Stimulated activated CD8-positive, alpha-beta memory T cell treated with anti-CD3 and anti-CD28 coated beads, Interleukin-12 subunit alpha, Interleukin-12 subunit beta, amount 100 ng/mL, for 24 hours (primary cell): Measurements from ENCODE around the gene SLC10A7.

Source experiments
- DNase-seq: peaks from one replicate; pipeline ENCODE4 v3.0.0-alpha.2; 2020; ENCODE audit errors: extremely low read depth

Gene SLC10A7

DNA sequence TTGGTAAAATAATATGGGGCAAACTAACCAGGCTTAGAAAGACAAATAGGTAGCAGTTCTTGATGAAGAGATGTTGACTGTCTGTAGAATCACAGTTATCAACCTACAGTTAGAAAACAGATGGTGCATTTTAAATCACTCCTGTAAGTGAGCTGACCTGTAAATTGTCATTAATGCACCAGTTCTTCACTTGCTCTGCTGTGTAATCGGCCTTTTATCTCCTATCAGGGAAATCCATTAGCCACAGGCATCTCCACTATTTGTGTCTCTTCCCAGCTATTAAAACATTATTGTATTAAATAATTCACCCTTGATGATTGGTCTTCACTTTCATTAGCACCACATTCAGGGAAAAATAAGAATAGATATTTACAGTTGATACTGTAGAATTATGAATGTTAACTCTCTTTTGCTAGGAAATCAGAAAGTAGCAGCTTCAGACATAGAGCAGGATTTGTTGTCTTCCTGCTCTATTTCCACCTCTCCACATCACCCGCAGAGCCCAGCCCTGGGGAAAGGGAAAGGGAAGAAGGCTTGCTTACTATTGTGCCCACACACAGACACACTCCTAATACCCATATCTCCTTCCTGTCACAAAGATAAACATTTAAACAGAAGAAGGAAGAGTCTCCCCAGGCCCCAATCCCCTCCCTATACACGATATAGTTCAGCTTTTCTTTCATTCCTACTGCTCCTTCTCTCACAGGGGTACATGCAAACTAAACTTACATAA, 210.3 kb downstream of the SLC10A7 start:
- no peak for DNase-seq

DNA sequence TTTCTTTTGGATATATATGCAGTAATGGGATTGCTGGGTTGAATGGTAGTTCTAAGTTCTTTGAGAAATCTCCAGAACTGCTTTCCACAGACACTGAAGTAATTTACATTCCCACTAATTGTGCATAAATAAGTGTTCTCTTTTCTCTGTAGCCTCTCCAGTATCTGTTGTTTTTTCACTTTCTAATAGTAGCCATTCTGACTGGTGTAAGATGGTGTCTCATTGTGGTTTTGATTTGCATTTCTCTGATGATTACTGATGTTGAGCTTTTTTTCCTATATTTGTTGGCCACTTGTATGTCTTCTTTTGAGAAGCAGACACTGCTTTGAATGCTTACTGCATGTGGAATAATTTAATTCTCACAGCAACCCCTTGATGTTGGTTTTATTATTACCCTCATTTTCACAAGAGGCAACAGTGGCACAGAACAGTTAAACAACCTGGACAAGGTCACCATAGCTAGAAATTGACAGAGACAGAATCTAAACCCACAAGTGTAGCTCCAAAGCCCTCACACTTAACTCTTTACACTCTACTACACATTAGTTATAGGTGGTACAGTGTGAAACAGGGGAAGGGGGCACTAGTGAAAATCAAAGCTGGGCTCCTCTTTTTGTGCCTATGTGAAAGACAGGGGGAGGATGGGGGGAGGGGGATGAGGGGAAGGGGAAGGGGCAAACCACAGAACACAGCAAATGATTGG, 211.3 kb downstream of the SLC10A7 start:
- no peak for DNase-seq

DNA sequence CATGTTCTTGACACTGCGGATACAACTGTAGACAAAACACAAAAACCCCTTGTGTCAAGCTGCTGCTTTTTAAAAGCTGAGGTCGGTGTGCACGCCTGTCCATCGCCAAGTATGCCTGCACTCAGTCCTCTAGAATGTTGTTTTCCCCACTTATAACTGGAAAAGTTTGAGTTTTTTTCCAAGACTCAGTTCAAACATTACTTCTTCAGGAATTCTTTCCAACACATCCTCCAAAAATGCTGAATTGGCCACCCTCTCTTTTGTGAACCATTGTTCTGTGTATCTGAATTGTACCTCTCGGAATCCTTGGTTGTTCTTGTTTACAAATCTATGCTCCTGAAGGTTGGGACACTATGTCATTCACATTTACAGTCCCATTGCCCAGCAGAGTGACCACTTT, 212.8 kb downstream of the SLC10A7 start:
- no peak for DNase-seq

DNA sequence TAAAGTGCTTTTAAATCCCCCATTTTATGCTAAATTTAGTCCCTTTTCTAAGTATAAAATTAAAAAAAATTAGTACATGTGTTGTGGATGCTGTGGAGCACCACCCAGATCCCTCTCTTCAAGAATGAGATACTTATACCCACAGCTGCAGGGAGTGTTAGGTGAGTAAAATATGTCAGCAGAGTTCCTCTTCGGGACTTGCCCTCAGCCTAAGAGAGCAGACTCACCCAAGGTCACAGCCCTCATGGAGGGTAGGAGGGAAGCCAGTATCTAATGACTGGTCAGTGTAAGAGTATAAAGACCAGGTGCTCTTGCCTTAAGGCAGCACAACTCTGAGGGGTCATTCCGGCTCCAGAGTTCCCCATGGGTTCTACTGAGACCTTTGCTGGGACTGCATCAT, 218.9 kb downstream of the SLC10A7 start:
- no peak for DNase-seq

DNA sequence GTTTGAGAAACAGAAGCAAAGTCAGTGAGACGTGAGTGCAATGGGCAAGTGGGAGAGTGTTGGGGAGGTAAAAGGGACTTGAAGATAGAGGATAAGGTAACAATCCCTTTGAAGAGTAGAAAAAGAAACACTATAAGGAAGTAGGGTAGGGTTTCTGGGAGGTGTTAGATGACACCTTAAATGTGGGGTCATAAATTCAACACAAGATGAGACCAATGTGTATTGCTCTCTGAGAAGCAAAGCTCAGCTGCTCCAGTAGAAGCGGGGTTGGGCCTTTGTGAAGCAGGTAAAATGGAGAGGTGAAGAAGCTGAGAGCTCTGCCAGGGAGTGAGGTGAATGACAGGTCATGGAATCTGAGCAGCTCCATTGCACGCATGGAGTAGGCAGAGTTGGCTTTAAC, 222.1 kb downstream of the SLC10A7 start:
- no peak for DNase-seq

DNA sequence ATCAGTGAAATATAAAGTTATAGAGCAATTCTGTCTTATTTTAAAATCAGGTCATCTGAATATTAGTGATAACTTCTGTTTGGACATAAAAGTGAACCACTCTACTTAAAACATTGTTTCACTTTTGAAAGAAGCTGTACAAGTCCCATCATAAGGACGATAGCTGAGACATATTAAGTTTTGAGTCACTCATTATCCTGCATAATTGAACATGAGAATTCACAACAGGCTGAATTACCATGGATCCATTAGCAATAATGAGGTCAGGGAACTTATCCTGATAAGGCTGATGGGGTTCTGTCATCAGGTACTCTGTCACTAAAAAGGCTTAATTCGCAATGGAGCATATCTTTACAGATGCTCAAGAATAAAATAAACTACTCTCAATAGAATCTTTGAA, 227.0 kb downstream of the SLC10A7 start:
- no peak for DNase-seq

DNA sequence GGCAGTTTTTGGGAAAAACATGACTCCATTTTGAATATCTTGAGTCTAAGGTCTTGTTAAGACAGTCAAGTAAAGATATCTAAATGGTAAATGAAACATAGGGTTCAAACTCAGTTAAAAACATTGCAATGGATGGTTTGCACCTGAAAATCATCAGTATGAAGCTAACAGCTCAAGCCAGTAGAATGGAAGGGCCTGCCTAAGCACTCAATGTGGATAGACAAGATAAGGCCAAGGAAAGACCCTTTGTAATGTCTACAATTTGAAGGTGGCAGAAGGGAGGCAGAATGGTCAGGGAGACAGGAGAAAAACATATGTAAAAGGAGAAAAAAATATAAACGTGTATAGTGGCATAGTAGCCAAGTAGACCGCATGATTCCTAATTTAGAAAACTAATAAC, 229.2 kb downstream of the SLC10A7 start:
- no peak for DNase-seq

DNA sequence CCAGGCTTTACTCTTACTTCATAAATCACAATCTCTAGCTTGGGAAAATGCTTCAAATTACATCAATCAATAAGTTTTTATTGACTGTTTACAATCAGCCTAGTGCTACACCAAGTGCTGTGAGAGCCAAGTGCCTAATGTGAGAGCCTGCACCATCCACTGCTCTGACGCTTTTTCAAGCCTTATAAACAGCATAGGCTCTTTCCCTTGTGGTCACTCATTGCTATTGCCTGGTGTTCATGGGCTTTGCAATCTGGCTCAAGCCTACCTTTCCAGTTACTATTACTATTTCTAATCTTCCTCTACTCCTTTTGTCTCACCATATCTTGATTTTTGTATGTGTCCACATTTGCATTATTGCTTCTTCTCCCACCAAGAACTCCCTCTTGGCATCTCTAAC, 230.4 kb downstream of the SLC10A7 start:
- no peak for DNase-seq

DNA sequence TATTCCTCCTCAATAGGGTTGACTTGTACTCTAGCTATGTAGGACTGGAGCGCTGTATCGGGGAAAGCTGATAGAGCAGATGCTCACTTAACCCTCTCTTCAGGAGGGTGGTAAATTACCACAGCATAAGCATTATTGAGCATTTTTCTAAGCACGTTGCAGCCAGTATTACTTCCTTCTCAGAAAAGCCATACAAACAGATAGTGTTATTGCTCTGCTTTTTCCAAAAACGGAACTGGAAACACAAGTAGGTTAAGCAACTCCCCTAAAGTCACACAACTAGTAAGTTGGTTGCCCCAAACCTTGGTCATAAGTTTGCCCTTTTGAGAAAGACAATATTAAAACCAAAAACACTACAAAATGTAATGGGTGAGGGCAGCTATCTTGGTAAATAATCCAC, 233.5 kb downstream of the SLC10A7 start:
- DNase-seq, result no peak

DNA sequence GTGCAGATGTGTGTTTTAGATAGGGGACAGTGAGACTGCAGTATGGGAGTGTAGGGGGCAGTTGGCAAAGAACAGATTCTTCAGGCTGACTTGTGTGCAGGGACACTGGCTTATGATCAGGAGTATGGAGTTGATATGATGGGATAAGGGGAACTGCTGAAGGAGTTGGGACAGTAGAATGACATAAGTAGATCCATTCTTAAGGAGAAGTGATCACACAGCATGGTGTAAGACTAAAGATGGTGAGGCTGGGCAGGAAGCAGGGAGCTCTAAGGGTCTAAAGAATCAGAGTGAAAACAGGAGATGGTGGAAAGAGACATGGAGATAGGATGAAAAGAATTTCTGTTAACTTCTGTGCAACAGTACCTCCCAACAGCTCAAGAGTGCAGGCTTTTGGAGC, 236.7 kb downstream of the SLC10A7 start:
- no peak for DNase-seq

DNA sequence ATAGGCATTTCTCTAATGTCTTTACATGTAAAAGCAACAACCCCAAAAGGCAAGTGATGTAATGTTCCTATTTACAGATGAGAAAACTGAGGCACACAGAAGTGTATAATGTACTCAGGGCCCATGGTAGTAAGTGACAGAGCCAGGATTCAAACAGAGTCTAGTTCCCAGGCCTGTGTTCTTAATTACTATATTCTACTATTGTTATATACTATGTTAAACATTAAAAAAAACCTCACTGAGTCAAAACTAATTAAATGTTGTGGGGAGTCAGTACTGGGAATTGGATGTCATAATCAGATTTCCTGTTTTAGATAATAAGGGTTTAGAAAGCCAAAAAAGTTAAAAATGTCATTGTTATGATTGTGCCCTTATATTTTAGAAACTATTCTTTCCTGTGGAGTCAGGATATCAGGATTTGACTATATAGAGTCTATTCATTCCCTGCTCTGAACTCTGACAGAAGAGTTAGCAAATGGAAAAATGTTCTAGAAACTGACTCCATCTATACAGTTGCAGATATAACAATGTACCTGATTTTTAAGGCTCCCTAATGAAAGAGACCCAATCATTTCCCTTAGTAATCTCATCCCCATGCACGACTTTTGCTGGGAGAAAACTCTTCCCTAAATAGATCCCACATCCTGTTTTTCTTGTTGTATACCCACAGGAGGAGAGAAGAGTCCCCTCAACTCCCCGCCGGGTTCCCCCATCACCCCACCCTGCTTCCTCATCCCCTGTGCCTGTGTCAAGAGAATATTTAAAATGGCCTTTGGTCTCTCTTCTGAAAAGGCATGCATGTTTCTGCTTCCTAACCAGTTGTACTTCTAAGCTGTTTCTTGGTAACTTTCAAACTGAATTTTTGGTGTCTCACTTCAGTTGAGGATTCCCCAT, 237.7 kb downstream of the SLC10A7 start:
- no peak for DNase-seq

DNA sequence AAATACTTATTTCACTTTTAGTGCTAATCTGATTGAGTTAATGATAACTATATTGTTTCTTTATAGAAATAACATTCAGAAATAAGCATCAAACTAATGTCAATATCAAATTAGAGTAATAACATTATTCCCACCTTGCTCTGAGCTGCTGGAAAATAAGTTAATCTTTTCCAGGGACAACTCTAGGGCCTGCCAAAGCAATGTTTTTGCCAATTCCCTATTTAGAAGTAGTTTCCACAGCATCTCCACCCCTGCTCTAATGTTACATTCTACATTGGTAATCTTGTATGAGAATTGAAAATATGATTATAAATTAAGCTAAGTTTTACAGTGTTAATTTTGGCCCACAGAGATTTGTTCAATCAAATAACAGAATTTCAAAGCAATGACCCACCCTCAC, 239.1 kb downstream of the SLC10A7 start:
- DNase-seq, result no peak

DNA sequence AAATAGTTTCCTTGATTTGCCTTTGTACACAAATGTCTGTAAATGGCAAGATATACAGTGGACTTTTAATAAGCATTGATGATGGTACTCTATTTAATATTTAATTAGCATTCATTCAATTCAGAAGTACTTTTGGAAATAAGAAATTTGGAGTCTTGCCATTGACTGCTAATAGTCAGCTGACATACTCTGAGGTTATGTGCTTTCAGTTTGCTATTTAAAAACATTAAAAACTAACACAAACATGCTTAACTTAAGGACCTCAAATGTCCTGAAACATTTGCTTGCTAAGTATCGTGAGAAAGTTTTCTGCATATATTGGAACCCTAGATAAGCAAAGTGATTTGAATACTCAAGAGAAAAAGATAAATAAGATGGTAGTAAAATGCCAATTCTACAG, 242.8 kb downstream of the SLC10A7 start:
- DNase-seq, result no peak

DNA sequence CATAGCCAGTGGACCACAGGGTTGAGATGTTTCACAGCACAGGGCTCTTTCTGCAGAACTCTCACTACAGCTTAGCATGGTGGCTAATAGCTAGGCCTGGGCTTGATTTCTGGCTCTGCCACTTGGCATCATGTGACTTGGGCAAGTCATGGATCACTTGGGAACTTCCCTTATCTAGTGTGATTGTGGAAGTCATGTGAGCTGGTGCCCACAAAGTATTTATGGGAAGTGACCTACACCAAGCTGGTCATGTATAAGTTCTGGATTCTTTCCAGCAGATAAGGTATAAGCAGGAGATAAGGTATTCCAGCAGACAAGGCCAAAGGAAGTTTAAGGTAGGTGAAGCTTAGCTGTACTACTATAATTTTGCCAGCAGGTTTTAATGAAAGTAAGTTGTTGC, 246.4 kb downstream of the SLC10A7 start:
- no peak for DNase-seq

DNA sequence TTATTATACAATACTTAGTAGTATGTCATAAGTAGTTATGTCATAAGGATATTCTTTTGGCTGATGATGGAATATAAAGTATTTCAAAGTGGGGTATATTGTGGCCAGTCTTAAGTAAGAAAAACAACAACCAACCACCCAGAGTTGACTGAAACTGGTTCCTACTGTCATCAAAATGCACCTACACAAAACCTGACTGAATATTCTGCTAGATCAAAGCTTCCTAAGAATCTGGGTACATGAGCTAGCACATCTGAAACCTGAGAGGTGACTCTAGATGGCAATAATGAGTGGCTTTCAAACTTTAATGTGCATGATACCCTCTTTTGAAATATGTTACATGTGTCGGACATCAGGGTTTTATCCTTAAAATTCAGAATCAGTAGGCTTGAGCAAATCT, 247.0 kb downstream of the SLC10A7 start:
- no peak for DNase-seq

DNA sequence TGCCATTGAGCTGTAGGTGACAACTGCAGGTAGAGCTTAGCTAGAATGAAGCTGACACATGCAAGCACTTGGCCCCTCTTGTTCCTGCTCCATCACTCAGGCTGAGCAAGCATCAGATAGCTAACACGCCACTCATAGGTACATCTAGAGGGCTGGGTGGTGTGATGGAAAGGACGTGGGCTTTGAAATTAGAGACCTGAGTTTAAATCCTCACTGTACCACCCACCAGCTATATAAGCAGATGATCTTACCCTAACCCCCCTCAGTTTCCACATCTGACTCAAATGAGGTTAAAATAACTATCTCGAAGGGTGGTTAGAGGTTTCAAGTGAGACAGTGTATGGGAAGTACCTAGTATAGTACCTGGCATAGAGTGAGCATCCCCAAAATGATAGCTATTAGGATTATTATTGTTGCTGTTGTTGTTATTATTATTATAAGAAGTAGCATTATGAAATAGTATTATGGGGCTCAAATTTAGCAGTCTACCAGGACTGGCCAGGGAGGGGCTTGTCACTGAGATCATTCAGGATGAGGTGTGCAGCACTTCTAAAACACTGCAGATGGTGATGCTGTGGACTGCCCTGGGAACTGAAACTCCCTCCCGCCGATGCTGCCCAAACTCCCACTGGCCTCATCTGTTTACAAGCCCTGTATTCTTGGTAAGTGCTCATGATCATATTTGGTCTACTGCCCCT, 248.4 kb downstream of the SLC10A7 start:
- DNase-seq, result no peak

DNA sequence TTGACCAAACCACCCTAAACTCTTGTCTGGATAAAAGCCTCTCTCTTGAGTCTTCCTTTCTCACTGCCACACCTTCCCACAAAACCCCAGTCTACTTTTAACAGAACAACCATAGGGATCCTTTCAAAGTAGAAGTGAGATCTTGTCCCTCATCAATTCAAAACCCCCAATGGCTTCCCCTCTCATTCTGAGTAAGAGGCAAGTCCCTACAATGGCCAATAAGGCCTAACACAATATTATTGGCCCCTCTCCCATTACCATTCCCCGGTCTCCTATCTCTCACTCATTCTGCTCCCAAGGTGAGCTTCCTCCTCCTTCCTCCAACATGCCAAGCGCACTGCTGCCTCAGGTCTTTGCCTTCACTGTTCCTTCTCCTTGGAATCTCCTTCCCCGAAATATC, 250.3 kb downstream of the SLC10A7 start:
- DNase-seq, result no peak

DNA sequence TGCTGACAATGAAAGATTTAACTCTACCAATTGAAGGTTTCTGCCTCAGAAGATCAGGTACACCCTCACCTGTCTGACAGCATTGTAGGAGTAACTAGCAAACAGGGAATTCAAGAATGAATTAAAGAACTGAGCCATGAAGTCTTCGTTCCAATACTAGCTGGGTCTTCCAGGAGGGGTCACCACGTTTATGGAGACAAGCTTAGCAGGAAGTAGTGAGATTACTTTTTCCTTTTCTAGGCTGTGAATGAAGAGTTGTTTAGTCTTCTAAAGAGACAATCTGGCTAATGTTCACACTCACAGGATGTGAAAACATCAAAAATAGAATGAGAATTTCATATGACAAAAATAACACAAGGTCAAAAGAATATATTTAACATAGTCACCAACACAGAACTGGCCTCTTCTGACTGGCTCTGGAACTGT, 252.5 kb downstream of the SLC10A7 start:
- no peak for DNase-seq

DNA sequence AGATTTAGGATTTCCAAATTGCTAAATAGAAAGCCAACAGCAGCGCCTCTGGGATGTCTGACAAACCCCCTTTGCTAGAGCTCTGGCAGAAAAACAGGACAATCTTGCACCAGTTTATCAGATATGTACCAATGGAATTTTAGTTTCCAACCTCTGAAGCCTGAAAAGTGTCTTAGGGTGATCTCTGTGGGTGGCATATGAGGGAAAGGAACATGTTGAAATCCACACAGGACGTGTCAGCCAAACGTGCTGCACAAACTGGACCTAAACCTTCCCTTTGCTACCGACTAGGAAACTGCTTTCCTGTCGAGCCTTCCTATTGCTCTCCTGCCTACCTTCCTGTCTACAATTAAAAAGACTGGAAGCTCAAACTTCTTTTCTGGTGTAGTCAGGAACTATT, 253.9 kb downstream of the SLC10A7 start:
- no peak for DNase-seq

DNA sequence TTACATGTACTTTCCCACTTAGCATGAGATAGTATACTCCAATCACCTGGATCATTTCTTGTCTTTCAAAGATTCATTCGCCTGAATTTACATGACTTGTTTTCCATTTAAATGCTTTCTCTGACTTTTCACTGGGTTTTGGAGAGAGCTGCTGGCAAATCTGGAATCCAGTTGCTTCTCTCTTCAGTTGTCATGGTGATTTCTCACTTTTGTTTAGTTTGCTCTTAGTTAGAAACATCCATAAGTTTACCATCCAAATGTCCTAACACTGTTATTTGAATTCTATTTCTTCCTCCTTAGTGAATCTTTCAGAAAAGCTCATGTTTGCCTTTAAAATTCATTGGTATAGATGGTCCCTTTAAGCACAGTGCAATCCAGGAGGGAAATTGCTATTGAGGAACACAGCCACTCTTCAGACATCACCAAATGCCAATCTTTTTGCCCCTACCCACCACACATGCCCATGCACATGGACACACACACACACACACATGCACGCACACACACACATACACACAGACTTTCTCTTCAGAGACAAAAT, 255.7 kb downstream of the SLC10A7 start:
- no peak for DNase-seq

DNA sequence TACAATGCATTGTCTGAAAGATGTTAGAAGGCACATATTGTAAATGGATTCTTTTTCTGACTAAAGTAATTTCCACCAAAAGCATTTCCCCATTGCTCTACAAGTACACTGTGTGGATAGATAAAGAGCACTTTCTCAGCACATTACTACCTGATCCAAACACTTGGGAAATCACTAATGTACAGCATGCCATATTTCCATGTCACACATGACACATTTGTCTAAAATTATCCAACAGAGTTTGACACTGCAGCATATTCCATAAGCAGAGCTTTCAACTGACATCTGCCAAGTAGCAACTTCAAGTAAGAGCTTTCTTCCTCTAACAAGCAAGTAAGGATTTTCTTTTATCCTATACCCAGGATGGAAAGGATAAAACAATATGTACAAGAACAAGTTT, 257.9 kb downstream of the SLC10A7 start:
- no peak for DNase-seq

DNA sequence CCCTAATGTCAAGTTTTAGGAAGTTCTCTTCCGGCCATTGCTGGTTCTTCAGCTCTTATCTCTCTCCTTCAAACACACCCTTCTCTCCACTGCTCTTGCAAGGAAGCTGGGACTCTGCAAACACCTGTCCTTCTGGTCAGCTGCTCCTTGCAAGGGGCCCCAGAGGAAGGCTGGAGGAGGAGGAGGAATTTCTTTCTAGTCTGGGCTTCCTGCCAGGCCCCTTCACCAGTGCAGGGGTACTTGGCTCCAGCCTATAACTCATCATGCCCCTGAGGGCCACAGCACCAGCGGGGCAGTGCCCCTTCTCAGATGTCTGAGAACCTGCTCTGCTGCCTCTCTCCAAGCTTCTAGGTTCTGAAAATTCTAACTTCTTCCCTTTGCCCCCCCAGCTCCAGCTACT, 260.7 kb downstream of the SLC10A7 start:
- DNase-seq, result no peak
